Skin of body (tissue), 2 donors: ENCODE measurements around the gene AGBL5. TPM values are rescaled to one million over a fixed set of nuclear protein-coding genes. Genes with fewer than 3 reads are reported as not detected.

ENCODE experiments used
- DNase-seq: peaks from one replicate; lab custom pipeline; 2025; lab: John Stamatoyannopoulos, UW
- total RNA-seq: library from RNA; depleted of rRNA; stranded (reverse); fragments of >200 nt; gene quantifications from one replicate; pipeline ENCODE4 v1.2.3, GENCODE V29; 2014

Gene AGBL5
- total RNA-seq, 1 donor from 2014 or later = 7.7 TPM

- DNase-seq = no peak
Measured at GRCh38 chr2:27077231-27077630, 25.8 kb downstream of the AGBL5 start.

GRCh38 chr2:27078267-27079194 is 27.1 kb downstream of the AGBL5 start, which contains the start of gene EMILIN1:
Gene EMILIN1, plus strand, starts transcription at chr2:27078615. Its CDS starts 451 bp downstream, at chr2:27079066.
- peak; percentile 93 for DNase-seq

DNA sequence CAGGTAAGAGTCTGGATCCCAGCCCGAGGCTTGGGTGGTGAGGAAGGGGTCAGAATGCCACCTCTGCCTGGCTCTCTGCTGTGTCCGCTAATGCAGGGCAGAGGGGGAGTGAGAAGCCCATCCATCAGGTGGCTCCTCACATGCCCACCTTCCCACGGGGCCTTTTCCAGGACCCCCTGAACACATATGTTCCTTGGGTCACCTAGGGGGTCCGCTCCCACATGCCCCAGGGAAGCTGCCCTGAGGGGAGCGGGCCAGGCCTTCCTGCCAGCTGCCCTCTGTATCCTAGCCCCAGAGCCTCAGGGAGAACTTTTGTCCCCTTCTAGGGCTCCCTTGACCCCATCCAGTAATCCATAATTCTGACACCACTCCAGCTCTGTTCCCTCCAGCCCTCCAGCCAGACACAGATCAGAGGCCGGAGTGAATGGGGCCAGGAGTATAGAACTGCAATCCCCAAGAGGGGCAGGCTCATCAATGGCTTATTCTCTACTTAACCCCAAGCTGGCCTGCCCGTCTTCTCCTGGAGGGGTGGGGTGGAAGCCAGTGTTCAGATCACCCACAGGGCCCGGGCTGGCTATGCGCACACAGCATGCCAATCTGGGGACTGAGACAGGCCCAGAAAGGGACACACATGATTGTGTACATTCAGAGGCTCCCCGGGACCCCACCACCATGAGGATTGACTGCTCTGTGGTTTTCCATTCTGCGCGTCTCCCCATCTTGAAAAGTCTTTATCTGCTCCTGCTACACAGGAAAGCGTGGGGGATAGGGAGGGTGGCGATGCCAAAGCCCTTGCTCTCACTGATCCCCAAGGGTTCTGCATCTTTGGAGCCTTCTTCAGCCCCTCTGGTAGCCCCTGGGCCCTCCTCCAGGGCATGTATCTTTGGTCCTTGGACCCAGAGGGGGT is 28.0 kb downstream of the AGBL5 start:
- no peak for DNase-seq

DNA sequence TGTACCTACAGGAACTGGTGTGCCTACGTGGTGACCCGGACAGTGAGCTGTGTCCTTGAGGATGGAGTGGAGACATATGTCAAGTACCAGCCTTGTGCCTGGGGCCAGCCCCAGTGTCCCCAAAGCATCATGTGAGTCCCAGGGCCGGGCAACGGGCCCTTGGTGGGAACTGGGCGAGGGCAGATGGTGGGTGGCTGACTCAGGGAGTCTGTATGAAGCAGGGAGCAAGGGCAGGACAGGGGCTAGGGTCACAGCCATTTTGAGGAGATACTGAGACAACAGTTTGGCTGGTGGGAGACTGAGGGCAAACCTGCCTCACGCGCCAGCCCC is 28.6 kb downstream of the AGBL5 start:
- DNase-seq = no peak

DNA sequence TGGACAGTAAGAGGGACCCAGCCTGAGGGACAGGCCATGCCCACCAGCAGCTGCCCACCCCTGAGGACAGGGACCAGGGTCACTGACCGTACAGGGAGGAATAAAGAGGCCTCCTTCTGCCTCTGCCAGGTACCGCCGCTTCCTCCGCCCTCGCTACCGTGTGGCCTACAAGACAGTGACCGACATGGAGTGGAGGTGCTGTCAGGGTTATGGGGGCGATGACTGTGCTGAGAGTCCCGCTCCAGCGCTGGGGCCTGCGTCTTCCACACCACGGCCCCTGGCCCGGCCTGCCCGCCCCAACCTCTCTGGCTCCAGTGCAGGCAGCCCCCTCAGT is 29.1 kb downstream of the AGBL5 start:
- no peak for DNase-seq

DNA sequence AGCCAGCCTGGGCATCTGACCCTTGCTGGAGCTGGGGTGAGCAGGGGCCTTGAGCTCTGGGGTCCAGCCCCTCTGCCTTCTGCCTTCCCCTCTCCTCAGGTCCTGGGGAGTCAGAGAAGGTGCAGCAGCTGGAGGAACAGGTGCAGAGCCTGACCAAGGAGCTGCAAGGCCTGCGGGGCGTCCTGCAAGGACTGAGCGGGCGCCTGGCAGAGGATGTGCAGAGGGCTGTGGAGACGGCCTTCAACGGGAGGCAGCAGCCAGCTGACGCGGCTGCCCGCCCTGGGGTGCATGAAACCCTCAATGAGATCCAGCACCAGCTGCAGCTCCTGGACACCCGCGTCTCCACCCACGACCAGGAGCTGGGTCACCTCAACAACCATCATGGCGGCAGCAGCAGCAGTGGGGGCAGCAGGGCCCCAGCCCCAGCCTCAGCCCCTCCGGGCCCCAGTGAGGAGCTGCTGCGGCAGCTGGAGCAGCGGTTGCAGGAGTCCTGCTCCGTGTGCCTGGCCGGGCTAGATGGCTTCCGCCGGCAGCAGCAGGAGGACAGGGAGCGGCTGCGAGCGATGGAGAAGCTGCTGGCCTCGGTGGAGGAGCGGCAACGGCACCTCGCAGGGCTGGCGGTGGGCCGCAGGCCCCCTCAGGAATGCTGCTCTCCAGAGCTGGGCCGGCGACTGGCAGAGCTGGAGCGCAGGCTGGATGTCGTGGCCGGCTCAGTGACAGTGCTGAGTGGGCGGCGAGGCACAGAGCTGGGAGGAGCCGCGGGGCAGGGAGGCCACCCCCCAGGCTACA is 30.7 kb downstream of the AGBL5 start:
- DNase-seq = no peak

DNA sequence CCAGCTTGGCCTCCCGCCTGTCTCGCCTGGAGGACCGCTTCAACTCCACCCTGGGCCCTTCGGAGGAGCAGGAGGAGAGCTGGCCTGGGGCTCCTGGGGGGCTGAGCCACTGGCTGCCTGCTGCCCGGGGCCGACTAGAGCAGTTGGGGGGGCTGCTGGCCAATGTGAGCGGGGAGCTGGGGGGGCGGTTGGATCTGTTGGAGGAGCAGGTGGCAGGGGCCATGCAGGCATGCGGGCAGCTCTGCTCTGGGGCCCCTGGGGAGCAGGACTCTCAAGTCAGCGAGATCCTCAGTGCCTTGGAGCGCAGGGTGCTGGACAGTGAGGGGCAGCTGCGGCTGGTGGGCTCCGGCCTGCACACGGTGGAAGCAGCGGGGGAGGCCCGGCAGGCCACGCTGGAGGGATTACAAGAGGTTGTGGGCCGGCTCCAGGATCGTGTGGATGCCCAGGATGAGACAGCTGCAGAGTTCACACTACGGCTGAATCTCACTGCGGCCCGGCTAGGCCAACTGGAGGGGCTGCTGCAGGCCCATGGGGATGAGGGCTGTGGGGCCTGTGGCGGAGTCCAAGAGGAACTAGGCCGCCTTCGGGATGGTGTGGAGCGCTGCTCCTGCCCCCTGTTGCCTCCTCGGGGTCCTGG is 31.4 kb downstream of the AGBL5 start:
- no peak for DNase-seq

DNA sequence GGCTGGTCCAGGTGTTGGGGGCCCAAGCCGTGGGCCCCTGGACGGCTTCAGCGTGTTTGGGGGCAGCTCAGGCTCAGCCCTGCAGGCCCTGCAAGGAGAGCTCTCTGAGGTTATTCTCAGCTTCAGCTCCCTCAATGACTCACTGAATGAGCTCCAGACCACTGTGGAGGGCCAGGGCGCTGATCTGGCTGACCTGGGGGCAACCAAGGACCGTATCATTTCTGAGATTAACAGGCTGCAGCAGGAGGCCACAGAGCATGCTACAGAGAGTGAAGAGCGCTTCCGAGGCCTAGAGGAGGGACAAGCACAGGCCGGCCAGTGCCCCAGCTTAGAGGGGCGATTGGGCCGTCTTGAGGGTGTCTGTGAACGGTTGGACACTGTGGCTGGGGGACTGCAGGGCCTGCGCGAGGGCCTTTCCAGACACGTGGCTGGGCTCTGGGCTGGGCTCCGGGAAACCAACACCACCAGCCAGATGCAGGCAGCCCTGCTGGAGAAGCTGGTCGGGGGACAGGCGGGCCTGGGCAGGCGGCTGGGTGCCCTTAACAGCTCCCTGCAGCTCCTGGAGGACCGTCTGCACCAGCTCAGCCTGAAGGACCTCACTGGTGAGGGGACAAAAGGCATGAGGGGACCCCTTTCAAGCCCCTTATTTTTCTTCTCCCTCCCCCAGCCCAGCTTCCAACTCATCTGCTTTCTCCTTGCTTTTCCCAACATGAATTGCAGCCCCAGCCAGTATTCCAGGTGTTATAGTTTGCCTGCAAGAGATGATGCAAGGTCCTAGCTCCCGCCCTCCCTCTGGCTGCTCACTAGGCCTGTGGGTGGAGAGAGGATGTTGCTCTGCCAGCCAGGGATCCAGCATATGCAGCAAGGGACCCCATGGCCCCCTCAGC is 32.2 kb downstream of the AGBL5 start:
- no peak for DNase-seq

- DNase-seq = no peak
Measured at GRCh38 chr2:27084297-27085061, 33.0 kb downstream of the AGBL5 start.

DNA sequence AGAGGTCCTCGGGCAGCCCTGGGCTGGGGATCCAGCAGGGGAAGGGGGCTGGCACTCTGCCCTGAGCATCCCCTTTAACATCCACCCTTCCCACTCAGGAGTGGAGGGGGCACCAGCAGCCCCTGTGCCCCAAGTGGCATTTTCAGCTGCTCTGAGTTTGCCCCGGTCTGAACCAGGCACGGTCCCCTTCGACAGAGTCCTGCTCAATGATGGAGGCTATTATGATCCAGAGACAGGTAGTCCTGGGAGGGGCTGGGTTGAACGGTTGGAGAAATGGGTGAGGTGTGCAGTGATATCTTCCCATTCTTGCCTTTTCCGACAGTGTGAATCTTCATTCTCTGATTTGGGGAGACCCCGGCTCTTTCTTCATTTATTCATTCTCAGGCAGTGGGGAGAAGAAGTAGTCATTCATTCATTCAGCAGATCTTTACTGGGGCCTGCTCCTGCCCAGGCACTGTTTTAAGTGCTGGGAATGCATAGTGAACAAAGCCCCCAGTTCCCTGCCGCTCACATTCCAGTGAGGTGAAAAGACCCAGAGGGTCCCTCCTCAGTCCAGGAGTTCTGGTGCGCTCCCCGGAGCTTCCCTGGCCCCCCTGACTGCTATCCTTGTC is 33.7 kb downstream of the AGBL5 start:
- no peak for DNase-seq

DNA sequence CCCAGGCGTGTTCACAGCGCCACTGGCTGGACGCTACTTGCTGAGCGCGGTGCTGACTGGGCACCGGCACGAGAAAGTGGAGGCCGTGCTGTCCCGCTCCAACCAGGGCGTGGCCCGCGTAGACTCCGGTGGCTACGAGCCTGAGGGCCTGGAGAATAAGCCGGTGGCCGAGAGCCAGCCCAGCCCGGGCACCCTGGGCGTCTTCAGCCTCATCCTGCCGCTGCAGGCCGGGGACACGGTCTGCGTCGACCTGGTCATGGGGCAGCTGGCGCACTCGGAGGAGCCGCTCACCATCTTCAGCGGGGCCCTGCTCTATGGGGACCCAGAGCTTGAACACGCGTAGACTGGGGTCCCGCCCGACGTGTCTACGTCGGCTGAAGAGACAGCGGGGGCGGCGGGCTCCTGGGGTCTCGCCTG is 34.2 kb downstream of the AGBL5 start:
- DNase-seq = peak; percentile 23

- peak; percentile 89 for DNase-seq
Measured at GRCh38 chr2:27086090-27086723, 34.7 kb downstream of the AGBL5 start.

DNA sequence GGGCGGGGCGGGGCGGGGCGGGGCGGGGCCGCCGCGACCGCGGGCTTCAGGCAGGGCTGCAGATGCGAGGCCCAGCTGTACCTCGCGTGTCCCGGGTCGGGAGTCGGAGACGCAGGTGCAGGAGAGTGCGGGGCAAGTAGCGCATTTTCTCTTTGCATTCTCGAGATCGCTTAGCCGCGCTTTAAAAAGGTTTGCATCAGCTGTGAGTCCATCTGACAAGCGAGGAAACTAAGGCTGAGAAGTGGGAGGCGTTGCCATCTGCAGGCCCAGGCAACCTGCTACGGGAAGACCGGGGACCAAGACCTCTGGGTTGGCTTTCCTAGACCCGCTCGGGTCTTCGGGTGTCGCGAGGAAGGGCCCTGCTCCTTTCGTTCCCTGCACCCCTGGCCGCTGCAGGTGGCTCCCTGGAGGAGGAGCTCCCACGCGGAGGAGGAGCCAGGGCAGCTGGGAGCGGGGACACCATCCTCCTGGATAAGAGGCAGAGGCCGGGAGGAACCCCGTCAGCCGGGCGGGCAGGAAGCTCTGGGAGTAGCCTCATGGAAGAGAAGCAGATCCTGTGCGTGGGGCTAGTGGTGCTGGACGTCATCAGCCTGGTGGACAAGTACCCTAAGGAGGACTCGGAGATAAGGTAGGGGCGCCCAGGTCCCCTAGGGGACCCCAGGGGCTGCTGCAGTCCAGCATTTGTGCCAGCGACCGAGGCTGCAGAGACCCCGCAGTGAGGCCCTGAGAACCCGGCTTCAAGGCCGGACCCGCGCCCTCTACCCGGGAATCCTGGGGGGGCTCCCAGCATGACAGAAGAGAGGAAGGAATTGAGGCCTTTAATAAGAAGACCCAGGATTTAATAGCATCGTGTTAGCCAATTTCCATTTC is 35.5 kb downstream of the AGBL5 start, which contains the start of gene KHK:
TSS of gene KHK (plus strand) at position 49 of the 870 bp plus-strand sequence. CDS start at position 537, 488 bp downstream.
- no peak for DNase-seq

DNA sequence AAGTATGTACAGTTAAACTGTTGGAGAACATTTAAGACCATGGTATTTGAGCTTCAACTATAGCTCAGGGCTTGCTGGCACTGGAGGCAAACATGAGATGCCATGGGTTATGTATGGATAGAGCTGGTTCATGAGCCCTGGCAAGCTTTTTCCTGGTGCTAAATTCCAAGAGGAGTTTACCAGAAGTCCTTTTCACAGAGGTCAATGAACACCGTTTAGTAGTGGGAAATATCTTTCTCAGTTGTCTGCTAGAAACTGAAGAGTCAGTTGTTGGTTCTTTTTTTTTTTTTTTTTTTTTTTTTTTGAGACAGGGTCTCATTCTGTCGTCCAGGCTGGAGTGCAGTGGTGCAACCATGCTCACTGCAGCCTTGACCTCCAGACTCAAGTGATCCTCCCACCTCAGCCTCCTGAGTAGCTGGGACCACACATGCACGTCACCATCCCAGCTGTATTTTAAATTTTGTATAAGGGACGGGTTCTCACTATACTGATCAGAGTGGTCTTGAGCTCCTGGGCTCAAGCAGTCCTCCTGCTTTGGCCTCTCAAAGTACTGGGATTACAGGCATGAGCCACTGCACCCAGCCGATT is 36.4 kb downstream of the AGBL5 start:
- no peak for DNase-seq

- DNase-seq = no peak
Measured at GRCh38 chr2:27088634-27089033, 37.2 kb downstream of the AGBL5 start.

DNA sequence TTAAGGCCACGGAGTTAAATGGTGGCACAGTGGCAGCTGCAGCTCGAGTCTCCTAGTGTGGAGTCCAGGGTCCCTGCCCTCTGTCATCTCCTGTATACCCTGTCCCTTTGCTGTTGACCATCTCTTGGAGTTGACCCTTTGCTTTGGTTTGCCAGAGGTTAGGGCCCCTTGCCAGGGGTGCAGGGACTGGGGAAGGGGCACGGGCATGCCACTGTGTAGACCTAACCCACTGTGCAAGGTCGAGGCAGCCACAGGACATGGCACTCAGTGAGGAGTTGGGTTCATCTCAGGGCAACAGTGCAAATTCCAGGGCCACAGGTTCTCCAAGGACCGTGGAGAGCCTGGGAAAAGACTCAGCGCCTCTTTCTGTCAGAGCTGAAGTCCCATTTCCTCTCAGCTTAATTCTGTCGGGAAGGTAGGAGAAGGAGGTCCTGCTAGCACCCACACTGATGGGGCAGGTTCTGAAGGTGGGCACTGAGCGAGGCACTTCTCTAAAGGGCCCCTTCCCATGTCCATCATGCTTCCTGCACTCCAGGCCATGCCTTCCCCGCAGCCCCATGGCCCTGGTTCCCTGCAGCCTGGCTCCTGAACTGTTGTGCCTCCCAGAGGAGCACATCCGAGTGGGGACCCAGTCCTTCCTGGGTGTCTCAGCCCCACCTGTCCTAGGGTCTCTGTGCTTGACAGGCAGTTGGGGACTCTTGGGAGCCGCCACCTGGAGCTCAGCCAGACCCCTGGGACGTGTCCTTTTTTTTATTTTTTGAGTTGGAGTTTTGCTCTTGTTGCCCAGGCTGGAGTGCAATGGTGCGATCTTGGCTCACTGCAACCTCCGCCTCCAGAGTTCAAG is 37.9 kb downstream of the AGBL5 start:
- no peak for DNase-seq
